GM23338 (cell line): Measurements from ENCODE around the gene PRTFDC1.

Source experiments
- EZH2 ChIP-seq: fragments of 200-600 bp; sonication (generic); IDR thresholded peaks from one replicate; pipeline ENCODE4 v1.8.0; 2017; ENCODE audit warnings: antibody characterized with exemption, mild to moderate bottlenecking, low read depth; ENCODE audit not compliant: unreplicated experiment
- TF ChIP-seq, protein P1 (sequence below), 2 experiments: fragments of 200-600 bp in 1 of 2; sonication (generic) in 1 of 2; conservative IDR thresholded peaks; 2 replicates each; pipeline versions ENCODE4 v1.5.1 to v1.6.1; 2016 to 2017; ENCODE audit warnings: antibody characterized with exemption in 2 of 2, low read depth in 2 of 2, mild to moderate bottlenecking in 2 of 2, moderate library complexity in 1 of 2
- TF ChIP-seq, protein P2 (sequence below): IDR thresholded peaks from one replicate; pipeline ENCODE4 v1.6.1; 2018; ENCODE audit warnings: antibody characterized with exemption; ENCODE audit not compliant: unreplicated experiment
- TF ChIP-seq, protein P3 (sequence below): IDR thresholded peaks from 2 replicates; pipeline ENCODE4 v1.6.1; 2016; ENCODE audit warnings: antibody characterized with exemption

DNA sequence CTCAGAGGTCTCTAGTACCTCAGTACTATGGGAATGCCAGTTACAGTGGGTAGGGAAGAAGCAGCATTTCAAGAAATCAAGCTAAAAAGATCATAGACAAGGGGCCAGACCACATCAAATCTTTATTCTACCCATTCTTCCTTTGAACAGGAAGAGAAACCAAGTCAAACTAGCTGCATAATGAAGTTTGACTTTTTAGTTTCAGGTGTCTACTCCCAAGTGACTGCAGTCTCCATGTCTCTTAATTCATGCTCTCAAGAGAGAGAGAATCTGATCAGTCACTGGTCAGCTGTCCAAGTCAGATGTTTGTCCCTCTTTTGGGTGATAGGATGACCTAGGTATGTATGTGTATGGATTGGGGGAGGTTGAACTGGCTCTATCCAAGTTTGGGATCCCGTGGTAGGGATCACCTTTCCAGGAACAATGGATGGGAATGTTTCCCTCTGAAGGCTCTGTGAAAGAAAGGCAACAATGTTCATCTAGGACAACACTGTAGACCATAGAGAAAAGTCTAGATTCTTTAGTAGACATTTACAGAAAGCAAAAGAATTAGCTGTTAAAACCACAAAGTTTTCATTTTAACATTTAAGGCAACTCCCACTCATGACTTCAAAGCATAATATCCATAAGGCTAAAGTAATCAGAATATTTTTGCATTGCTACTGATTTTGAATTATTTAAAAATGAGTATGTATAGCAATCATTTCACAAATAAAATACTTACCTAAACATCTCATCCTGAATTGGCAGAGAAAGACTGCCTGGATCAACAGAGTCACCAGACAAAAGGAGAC lies 30.1 kb upstream of the PRTFDC1 start:
- TF ChIP-seq, protein P1, sequence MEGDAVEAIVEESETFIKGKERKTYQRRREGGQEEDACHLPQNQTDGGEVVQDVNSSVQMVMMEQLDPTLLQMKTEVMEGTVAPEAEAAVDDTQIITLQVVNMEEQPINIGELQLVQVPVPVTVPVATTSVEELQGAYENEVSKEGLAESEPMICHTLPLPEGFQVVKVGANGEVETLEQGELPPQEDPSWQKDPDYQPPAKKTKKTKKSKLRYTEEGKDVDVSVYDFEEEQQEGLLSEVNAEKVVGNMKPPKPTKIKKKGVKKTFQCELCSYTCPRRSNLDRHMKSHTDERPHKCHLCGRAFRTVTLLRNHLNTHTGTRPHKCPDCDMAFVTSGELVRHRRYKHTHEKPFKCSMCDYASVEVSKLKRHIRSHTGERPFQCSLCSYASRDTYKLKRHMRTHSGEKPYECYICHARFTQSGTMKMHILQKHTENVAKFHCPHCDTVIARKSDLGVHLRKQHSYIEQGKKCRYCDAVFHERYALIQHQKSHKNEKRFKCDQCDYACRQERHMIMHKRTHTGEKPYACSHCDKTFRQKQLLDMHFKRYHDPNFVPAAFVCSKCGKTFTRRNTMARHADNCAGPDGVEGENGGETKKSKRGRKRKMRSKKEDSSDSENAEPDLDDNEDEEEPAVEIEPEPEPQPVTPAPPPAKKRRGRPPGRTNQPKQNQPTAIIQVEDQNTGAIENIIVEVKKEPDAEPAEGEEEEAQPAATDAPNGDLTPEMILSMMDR (conservative IDR thresholded peaks at IDR 0.05; ENCODE audit: low read depth in 2 of 2) = no peak
- no peak for TF ChIP-seq EZH2
- TF ChIP-seq, protein P2, sequence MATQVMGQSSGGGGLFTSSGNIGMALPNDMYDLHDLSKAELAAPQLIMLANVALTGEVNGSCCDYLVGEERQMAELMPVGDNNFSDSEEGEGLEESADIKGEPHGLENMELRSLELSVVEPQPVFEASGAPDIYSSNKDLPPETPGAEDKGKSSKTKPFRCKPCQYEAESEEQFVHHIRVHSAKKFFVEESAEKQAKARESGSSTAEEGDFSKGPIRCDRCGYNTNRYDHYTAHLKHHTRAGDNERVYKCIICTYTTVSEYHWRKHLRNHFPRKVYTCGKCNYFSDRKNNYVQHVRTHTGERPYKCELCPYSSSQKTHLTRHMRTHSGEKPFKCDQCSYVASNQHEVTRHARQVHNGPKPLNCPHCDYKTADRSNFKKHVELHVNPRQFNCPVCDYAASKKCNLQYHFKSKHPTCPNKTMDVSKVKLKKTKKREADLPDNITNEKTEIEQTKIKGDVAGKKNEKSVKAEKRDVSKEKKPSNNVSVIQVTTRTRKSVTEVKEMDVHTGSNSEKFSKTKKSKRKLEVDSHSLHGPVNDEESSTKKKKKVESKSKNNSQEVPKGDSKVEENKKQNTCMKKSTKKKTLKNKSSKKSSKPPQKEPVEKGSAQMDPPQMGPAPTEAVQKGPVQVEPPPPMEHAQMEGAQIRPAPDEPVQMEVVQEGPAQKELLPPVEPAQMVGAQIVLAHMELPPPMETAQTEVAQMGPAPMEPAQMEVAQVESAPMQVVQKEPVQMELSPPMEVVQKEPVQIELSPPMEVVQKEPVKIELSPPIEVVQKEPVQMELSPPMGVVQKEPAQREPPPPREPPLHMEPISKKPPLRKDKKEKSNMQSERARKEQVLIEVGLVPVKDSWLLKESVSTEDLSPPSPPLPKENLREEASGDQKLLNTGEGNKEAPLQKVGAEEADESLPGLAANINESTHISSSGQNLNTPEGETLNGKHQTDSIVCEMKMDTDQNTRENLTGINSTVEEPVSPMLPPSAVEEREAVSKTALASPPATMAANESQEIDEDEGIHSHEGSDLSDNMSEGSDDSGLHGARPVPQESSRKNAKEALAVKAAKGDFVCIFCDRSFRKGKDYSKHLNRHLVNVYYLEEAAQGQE = no peak
- TF ChIP-seq, protein P3, sequence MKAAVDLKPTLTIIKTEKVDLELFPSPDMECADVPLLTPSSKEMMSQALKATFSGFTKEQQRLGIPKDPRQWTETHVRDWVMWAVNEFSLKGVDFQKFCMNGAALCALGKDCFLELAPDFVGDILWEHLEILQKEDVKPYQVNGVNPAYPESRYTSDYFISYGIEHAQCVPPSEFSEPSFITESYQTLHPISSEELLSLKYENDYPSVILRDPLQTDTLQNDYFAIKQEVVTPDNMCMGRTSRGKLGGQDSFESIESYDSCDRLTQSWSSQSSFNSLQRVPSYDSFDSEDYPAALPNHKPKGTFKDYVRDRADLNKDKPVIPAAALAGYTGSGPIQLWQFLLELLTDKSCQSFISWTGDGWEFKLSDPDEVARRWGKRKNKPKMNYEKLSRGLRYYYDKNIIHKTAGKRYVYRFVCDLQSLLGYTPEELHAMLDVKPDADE = no peak
